A673 (cell line): ENCODE measurements around the gene ACOT13. TPM values are rescaled to one million over a fixed set of nuclear protein-coding genes. Genes with fewer than 3 reads are reported as not detected.

Experiments
- BruUV-seq: library from RNA; stranded (reverse); fragments of 400-500 nt; replicated peaks from 2 replicates; lab custom pipeline; 2021; lab: Mats Ljungman, UMichigan
- CTCF ChIA-PET: fragments of 300-600 bp; sonication (Branson Sonifier 250); formaldehyde crosslinking; loops from one replicate; lab custom pipeline; 2022; ENCODE audit warnings: antibody characterized with exemption; lab: Charles Lee
- POLR2A ChIA-PET: fragments of 300-600 bp; sonication (Branson Sonifier 250); formaldehyde crosslinking; loops from one replicate; lab custom pipeline; 2022; ENCODE audit warnings: antibody characterized with exemption; ENCODE audit not compliant: low non-redundant PET; lab: Charles Lee
- DNase-seq: peaks from one replicate; pipeline ENCODE4 v3.0.0-alpha.2; 2015; ENCODE audit warnings: low spot score
- H3K27ac ChIP-seq: fragments of 200-600 bp; sonication (generic); 2 replicates; pipeline ENCODE4 v1.5.1; 2016; ENCODE audit warnings: mixed run types, low read depth, mild to moderate bottlenecking, mixed read lengths, antibody characterized with exemption, low read length; ENCODE audit not compliant: poor library complexity, severe bottlenecking
- H3K27me3 ChIP-seq: fragments of 200-600 bp; sonication (generic); replicated peaks from 2 replicates; pipeline ENCODE4 v1.6.1; 2017; ENCODE audit warnings: mixed run types, low read depth, mild to moderate bottlenecking, mixed read lengths, antibody characterized with exemption, low read length; ENCODE audit not compliant: insufficient read depth, poor library complexity
- H3K36me3 ChIP-seq: fragments of 200-600 bp; sonication (generic); 2 replicates; pipeline ENCODE4 v1.6.1; 2016; ENCODE audit warnings: mixed run types, mild to moderate bottlenecking, mixed read lengths, antibody characterized with exemption, low read length; ENCODE audit not compliant: insufficient read depth, poor library complexity, severe bottlenecking
- H3K4me1 ChIP-seq: fragments of 200-600 bp; sonication (generic); 2 replicates; pipeline ENCODE4 v1.6.1; 2017; ENCODE audit warnings: mixed run types, mild to moderate bottlenecking, mixed read lengths, antibody characterized with exemption, low read length; ENCODE audit not compliant: insufficient read depth, poor library complexity, severe bottlenecking
- H3K4me3 ChIP-seq: fragments of 200-600 bp; sonication (generic); 2 replicates; pipeline ENCODE4 v1.5.1; 2016; ENCODE audit warnings: low read depth, mixed run types, mild to moderate bottlenecking, mixed read lengths, low read length; ENCODE audit not compliant: poor library complexity, severe bottlenecking
- H3K9me3 ChIP-seq: fragments of 200-600 bp; sonication (generic); 2 replicates; pipeline ENCODE4 v1.6.1; 2016; ENCODE audit warnings: mixed run types, low read depth, mild to moderate bottlenecking, mixed read lengths, antibody characterized with exemption, low read length; ENCODE audit not compliant: poor library complexity, severe bottlenecking
- CTCF ChIP-seq: fragments of 300-800, 200-600 bp; sonication (generic); conservative IDR thresholded peaks from 2 replicates; pipeline ENCODE4 v1.5.1; 2017; ENCODE audit warnings: low read depth, mild to moderate bottlenecking, antibody characterized with exemption, low read length, moderate library complexity, mixed read lengths
- EZH2 ChIP-seq: fragments of 200-600 bp; sonication (generic); IDR thresholded peaks from 2 replicates; pipeline ENCODE4 v1.6.1; 2017; ENCODE audit warnings: borderline replicate concordance, low read depth, mild to moderate bottlenecking, mixed read lengths, antibody characterized with exemption, low read length; ENCODE audit not compliant: poor library complexity, severe bottlenecking
- intact Hi-C: fragments of 100-400 bp; cut with micrococcal nuclease; formaldehyde crosslinking; loops from one replicate; pipeline ENCODE4 v1.10.0; 2022; ENCODE audit not compliant: unreplicated experiment
- total RNA-seq: library from RNA; stranded (reverse); gene quantifications from 2 replicates; pipeline ENCODE4 v1.2.3, GENCODE V29; 2021

The ACOT13 gene
- total RNA-seq, 1 experiment from 2014 or later, result 31.2 TPM

- CTCF ChIA-PET, result no interaction called here
- H3K9me3 ChIP-seq, result no peaks in the 10 kb centered on the region
- peak overlapping the region; percentile 81 for H3K4me3 ChIP-seq
- intact Hi-C loops, result loop anchor here (2.0 kb wide), 1 partner anchor 352 kb away; no protein-coding TSS in a partner anchor
- H3K27me3 ChIP-seq, result no peaks in the 10 kb centered on the region
- peaks cover 35% of the 10 kb centered on the region for H3K36me3 ChIP-seq
- TF ChIP-seq EZH2 (no peak), CTCF (no peak)
- DNase-seq, result no peak
- BruUV-seq, result no TSS peak
- H3K27ac ChIP-seq, result peak overlapping the region; percentile 49
- POLR2A ChIA-PET, result no interaction called here
- peaks cover 11% of the 10 kb centered on the region for H3K4me1 ChIP-seq
Observed at GRCh38 chr6:24718449-24719124, 51.7 kb downstream of the ACOT13 start.

- peaks cover 11% of the 10 kb centered on the region for H3K4me1 ChIP-seq
- CTCF ChIA-PET, result interaction anchor here (0.6 kb wide), 1 partner anchor 136 kb away, joined by 3 read pairs; no protein-coding TSS in a partner anchor
- peaks cover 28% of the 10 kb centered on the region for H3K36me3 ChIP-seq
- intact Hi-C loops, result loop anchor here (2.0 kb wide), 1 partner anchor 351 kb away; no protein-coding TSS in a partner anchor
- peak within 1 kb of the TSS; percentile 94 for H3K27ac ChIP-seq
- DNase-seq, result peak; percentile 51
- H3K27me3 ChIP-seq, result no peaks in the 10 kb centered on the region
- peak within 1 kb of the TSS; percentile 81 for H3K4me3 ChIP-seq
- H3K9me3 ChIP-seq, result no peaks in the 10 kb centered on the region
- BruUV-seq, result TSS peak; percentile 59
- POLR2A ChIA-PET, result interaction anchor here (0.6 to 0.7 kb wide), 2 partner anchors 338 to 701 kb away, joined by 13 to 14 read pairs; no protein-coding TSS in a partner anchor
- TF ChIP-seq CTCF, result no peak
- TF ChIP-seq EZH2, result no peak
Observed at GRCh38 chr6:24719125-24719971, 52.5 kb downstream of the ACOT13 start, which contains the start of gene C6orf62. TSS of gene C6orf62 (minus strand) at chr6:24719154. CDS start at chr6:24718668, 486 bp downstream.

GRCh38 chr6:24720131-24720603 is 53.3 kb downstream of the ACOT13 start:
- Histone ChIP-seq H3K27ac (peak overlapping the region; percentile 94), H3K27me3 (no peaks in the 10 kb centered on the region), H3K4me1 (peaks cover 11% of the 10 kb centered on the region), H3K36me3 (peaks cover 20% of the 10 kb centered on the region), H3K9me3 (no peaks in the 10 kb centered on the region), H3K4me3 (peak overlapping the region; percentile 81)
- BruUV-seq, result no TSS peak
- POLR2A ChIA-PET, result interaction anchor here (0.7 kb wide), 1 partner anchor 702 kb away, joined by 14 read pairs; no protein-coding TSS in a partner anchor
- intact Hi-C loops, result loop anchor here (2.0 kb wide), 1 partner anchor 55 kb away; the partner anchor contains the start of gene GMNN
- TF ChIP-seq CTCF (peak; percentile 26; the same call in 1 of the 2 replicates), EZH2 (no peak)
- CTCF ChIA-PET, result interaction anchor here (0.6 kb wide), 1 partner anchor 137 kb away, joined by 3 read pairs; no protein-coding TSS in a partner anchor
- peak; percentile 65 for DNase-seq
